Skeletal muscle satellite cell (primary cell): ENCODE measurements around the gene FCRLB.
A peak's percentile ranks its signal among the peaks of the same experiment; 100 is the strongest.
"Not testable (repeated sequence)": the region's sequence is repeated elsewhere in the genome, so short reads cannot be mapped to it uniquely, and the experiment has no call there.

Experiments used
- H3K27me3 ChIP-seq: 2 replicates; pipeline ENCODE4 v1.7.0; 2013; ENCODE audit warnings: low read length; ENCODE audit not compliant: control insufficient read depth, insufficient read depth
- H3K36me3 ChIP-seq: 2 replicates; pipeline ENCODE4 v1.7.0; 2013; ENCODE audit warnings: mild to moderate bottlenecking, control low read depth, low read length; ENCODE audit not compliant: insufficient read depth
- H3K4me1 ChIP-seq: 2 replicates; pipeline ENCODE4 v1.7.0; 2013; ENCODE audit warnings: low read length; ENCODE audit not compliant: control insufficient read depth, insufficient read depth
- H3K4me2 ChIP-seq: 2 replicates; pipeline ENCODE4 v1.7.0; 2013; ENCODE audit warnings: mild to moderate bottlenecking, low read length
- H3K4me3 ChIP-seq: 2 replicates; pipeline ENCODE4 v1.7.0; 2013; ENCODE audit warnings: low read length
- H3K9ac ChIP-seq: 2 replicates; pipeline ENCODE4 v1.7.0; 2013; ENCODE audit warnings: mild to moderate bottlenecking, low read depth, low read length, moderate library complexity
- H3K9me3 ChIP-seq: replicated peaks from 2 replicates; pipeline ENCODE4 v1.7.0; 2013; ENCODE audit warnings: mild to moderate bottlenecking, control low read depth, low read length

FCRLB gene

DNA sequence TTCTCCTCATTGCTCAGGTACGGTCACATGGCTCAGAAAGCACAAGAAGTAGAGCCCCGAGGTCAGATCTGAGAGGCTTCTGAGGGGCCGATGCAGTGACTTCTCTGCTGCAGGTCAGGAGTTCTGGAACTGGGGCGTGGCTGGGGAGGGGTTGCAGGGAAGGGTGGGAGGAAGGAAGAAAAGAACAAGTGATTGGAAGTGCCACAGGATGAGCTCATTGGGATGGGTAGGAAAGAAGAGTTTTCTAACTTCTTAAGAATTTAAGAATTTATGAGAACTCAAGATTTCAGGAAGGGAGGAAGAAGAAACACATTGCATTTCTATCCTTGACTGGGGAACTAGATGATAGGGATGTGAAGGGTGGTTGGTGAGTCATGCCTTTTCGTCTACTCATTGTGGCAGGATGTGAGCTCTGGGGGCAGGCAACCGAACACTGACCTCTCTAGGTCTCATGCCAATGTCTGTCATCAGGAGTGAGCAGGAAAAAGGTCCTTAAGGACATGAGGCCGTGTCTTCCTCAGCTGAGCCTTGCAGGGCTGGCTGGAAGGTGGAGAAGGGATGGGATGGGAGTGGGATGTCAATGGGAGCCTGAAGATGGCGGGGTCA lies 497 bp downstream of the FCRLB start:
- Histone ChIP-seq H3K9me3 (no peaks in the 10 kb centered on the region), H3K4me1 (peaks cover 25% of the 10 kb centered on the region), H3K4me2 (peak overlapping the region; percentile 32), H3K9ac (peak overlapping the region; percentile 14), H3K36me3 (no peaks in the 10 kb centered on the region), H3K27me3 (no peaks in the 10 kb centered on the region), H3K4me3 (peak overlapping the region; percentile 7)

DNA sequence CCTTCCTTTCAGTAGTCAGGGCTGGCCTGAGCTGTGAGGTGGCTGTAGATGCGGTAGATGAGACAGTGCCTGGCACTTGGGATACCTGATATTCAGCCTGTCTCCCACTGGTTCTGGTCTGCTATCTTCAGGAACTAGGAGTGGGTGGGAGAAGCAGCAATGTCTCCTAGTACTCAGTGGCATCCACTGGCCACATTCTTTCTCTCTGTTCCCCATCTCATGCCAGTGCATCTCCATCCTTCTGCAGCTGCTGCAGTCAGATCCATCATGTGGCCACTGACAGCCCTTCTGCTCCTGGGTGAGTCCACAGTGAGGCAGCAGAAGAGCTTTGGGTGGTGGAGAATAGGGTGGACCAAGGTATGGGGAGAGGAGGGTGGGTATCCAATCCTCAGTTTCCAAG lies 1.1 kb downstream of the FCRLB start:
- H3K4me1 ChIP-seq: peaks cover 29% of the 10 kb centered on the region
- no peak overlapping the region for H3K4me3 ChIP-seq
- H3K27me3 ChIP-seq: no peaks in the 10 kb centered on the region

DNA sequence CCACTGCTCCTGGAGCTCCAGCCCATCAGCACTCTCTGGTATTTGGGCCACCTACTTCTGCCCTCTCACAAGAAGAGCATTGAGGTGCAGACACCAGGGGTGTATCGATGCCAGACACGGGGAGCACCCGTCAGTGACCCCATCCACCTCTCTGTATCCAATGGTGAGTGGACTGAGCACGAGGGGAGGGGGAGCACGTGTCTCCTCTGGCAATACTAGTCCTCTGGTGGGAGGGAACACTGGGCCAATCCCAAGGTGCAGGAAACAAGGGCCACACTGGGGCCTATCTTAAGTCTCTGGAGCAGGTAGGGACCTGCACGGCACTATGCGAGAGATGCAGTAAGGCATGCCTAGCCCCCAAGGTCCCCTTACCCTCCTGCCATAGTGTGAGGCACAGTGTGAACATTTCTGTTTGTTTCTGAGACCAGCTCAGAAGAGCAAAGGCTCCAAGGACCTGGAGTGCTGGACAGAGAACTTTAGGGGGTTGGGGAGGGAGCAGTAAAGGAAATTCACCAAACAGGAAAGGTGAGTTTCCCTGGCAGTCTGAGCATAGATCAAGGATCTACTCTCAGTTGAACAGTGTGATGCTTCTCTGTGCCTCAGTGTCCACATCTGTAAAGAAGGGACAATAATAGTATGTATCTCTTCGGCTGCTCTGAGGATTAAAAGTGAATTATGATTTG lies 2.3 kb downstream of the FCRLB start:
- H3K9me3 ChIP-seq: no peaks in the 10 kb centered on the region
- H3K4me1 ChIP-seq: peaks cover 34% of the 10 kb centered on the region

More for the DNA sequence above, 1.1 kb downstream of the FCRLB start:
- Histone ChIP-seq H3K4me2 (peak overlapping the region; percentile 26), H3K9me3 (no peaks in the 10 kb centered on the region), H3K9ac (no peak overlapping the region), H3K36me3 (no peaks in the 10 kb centered on the region)

DNA sequence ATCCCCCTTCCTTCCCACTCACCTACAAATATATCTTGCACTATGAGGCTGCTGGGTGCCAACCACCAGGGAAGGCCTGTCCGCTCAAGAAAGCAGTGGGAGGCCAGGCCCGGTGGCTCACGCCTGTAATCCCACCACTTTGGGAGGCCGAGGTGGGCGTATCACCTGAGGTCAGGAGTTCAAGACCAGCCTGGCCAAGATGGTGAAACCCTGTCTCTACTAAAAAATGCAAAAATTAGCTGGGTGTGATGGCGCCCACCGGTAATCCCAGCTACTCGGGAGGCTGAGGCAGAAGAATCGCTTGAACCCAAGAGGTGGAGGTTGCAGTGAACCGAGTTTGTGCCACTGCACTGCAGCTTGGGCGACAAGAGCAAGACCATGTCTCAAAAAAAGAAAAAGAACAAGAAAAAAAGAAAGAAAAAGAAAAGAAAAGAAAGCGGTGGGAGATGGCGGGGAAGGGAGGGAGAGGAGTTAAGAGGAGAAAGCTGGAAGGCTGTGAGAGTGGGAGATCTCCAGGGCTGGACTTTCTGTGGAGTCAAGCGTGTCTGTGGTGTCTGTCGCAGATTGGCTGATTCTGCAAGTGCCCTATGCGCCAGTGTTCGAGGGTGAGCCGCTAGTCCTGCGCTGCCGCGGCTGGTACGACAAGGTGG lies 4.0 kb downstream of the FCRLB start:
- peak overlapping the region; percentile 84 for H3K9ac ChIP-seq
- not testable (repeated sequence) for H3K27me3 ChIP-seq, H3K9me3 ChIP-seq, H3K36me3 ChIP-seq
- H3K4me1 ChIP-seq: peaks cover 44% of the 10 kb centered on the region
- H3K4me2 ChIP-seq: peak overlapping the region; percentile 90
- H3K4me3 ChIP-seq: peak overlapping the region; percentile 88

More for the DNA sequence above, 2.3 kb downstream of the FCRLB start:
- no peaks in the 10 kb centered on the region for H3K27me3 ChIP-seq
- H3K36me3 ChIP-seq: no peaks in the 10 kb centered on the region
- no peak overlapping the region for H3K4me3 ChIP-seq
- no peak overlapping the region for H3K4me2 ChIP-seq
- H3K9ac ChIP-seq: no peak overlapping the region

DNA sequence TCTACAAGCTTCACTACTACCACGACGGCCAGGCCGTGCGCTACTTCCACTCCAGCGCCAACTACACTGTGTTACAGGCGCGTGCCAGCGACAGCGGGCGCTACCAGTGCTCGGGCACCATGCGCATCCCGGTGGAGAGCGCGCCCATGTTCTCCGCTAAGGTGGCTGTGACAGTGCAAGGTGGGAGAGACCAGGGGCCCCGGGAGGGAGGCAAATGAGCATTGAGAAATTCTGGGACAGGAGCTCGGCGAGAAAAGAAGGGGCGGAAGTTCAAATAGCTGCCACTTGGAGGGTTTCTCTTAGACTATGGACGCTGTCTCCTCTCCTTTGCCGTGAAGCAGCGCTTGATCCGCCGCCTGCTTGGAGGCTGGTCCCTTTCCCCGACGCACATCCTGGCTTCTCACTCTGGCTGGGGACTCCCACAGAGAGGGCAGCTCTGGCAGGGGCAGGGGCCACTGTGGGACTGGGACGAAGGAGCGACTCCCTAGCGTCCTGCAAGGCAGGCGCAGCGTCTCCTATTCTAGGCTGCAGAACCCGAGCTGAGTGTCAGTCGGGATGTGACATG lies 4.6 kb downstream of the FCRLB start:
- no peaks in the 10 kb centered on the region for H3K27me3 ChIP-seq
- H3K4me2 ChIP-seq: peak overlapping the region; percentile 90
- peaks cover 48% of the 10 kb centered on the region for H3K4me1 ChIP-seq
- H3K9me3 ChIP-seq: no peaks in the 10 kb centered on the region
- peak overlapping the region; percentile 88 for H3K4me3 ChIP-seq
- H3K36me3 ChIP-seq: no peaks in the 10 kb centered on the region
- peak overlapping the region; percentile 84 for H3K9ac ChIP-seq

DNA sequence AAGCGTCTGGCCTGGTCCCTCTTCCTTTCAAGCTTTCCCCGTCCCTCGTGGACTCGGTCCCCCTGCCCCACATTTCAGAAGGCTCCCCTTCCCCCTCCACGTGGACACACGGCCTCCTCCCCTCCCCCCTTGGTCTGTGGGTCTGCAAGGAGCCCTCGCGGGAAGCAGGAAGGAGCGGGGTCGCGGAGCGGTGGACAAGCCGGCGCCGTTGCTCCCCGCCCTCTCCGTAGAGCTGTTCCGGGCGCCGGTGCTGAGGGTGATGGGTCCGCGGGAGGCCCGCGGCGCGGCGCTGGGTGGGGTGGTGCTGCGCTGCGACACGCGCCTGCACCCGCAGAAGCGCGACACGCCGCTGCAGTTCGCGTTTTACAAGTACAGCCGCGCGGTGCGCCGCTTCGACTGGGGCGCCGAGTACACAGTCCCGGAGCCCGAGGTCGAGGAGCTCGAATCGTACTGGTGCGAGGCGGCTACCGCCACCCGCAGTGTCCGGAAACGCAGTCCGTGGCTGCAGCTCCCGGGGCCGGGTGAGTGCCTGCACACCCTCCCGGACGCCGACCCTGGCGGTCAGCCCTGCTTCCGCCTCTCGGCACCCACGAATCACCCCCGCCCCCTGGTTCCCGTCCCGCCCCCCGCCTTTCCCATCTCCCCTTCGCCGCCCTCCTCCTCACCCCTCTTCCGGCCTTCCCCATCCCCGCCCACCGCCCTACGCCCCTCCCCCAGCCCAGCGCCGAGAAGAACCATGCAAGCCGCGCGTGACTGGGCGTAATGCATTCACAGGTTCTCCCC lies 5.3 kb downstream of the FCRLB start:
- Histone ChIP-seq H3K4me1 (peaks cover 42% of the 10 kb centered on the region), H3K4me3 (peak overlapping the region; percentile 88), H3K36me3 (no peaks in the 10 kb centered on the region)

DNA sequence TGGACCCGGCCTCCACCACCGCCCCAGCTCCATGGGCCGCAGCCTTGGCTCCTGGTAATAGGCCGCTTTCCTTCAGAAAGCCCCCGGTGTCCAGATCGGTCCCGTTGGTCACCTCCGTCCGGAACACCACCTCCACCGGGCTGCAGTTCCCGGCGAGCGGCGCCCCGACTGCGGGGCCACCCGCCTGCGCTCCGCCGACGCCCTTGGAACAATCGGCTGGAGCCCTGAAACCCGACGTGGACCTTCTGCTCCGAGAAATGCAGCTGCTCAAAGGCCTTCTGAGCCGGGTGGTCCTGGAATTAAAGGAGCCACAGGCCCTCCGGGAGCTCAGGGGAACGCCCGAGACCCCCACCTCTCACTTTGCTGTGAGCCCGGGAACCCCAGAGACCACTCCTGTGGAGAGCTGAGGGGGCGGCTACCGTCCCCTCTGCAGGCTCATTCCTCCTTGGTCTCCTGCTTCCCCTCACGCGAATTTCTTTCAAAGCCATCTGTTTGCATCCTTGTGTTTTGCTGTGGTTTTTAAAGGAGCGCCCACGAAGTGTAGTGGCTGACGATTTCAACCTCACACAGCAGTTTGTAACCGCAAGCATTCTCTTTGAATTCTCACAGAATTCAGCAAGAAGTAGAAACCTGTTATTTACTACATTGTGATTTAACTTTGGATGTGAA lies 6.0 kb downstream of the FCRLB start:
- peak overlapping the region; percentile 92 for H3K9ac ChIP-seq
- peak overlapping the region; percentile 90 for H3K4me2 ChIP-seq
- H3K27me3 ChIP-seq: no peaks in the 10 kb centered on the region
- H3K4me1 ChIP-seq: peaks cover 34% of the 10 kb centered on the region
- H3K9me3 ChIP-seq: no peaks in the 10 kb centered on the region
- H3K4me3 ChIP-seq: peak overlapping the region; percentile 88
- no peaks in the 10 kb centered on the region for H3K36me3 ChIP-seq

More for the DNA sequence above, 5.3 kb downstream of the FCRLB start:
- Histone ChIP-seq H3K9me3 (no peaks in the 10 kb centered on the region), H3K4me2 (peak overlapping the region; percentile 90), H3K27me3 (no peaks in the 10 kb centered on the region), H3K9ac (peak overlapping the region; percentile 92)

DNA sequence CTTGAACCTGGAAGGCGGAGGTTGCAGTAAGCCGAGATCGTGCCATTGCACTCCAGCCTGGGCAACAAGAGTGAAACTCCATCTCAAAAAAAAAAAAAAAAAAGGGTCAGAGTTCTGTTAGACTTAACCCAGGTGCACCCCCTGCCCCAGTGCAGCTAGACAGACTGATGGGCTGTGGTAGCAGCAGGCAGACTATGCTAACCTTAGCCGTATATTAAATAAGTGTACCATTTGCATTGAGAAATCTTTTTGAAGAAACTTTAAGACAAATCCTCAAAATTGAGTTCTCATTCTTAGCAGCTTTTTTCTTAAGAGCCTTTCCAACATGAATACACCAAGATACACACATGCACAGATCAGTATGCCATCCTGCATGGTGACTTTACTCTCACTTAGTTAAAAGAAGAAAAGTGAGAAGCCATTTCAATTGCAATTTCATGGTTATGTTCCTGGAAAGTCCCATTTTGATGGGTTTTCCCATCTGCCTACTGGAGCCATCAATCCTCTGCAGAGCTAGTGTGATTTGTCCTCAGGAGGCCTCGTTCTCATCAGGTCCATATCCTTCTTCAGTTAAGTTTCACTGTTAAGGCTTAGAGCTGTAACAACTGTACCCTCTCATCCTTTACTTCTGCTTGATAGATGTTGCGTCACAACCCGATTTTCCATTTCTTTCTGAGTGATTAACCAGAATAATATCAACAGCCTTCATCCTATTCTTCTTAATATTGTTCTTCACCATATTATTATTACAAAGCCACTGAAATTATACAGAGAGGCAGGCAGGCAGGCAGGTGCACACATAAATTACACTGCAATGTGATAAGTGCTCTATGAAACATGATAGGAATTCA lies 7.3 kb downstream of the FCRLB start:
- H3K4me3 ChIP-seq: no peak overlapping the region
- H3K9ac ChIP-seq: no peak overlapping the region
- no peaks in the 10 kb centered on the region for H3K36me3 ChIP-seq
- H3K9me3 ChIP-seq: no peaks in the 10 kb centered on the region
- H3K4me1 ChIP-seq: peaks cover 38% of the 10 kb centered on the region
- H3K4me2 ChIP-seq: no peak overlapping the region
- H3K27me3 ChIP-seq: no peaks in the 10 kb centered on the region

DNA sequence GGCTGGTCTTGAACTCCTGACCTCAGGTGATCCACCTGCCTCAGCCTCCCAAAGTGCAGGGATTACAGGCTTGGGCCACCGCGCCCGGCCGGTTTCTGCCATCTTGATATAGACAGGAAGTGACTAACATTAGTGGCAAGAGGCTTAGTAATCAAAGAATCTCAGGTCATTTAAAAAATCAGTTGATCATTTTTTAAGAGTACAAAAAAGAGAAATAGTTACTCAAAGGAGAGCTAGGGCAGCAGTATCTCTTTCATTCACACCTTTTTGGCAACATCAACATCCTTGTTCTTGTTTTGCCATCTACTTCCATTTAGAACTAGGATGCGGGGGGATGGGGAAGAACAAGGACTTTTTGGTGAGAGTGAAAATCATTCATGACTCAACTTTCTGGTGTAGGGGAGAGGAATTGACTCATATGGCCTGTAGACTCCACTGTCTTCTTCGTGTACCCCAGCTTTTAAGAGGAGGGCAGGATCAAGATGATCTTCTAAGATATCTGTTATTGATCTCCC lies 8.8 kb downstream of the FCRLB start:
- no peaks in the 10 kb centered on the region for H3K9me3 ChIP-seq
- H3K27me3 ChIP-seq: no peaks in the 10 kb centered on the region
- peak overlapping the region; percentile 48 for H3K4me2 ChIP-seq
- peaks cover 46% of the 10 kb centered on the region for H3K4me1 ChIP-seq
- H3K36me3 ChIP-seq: no peaks in the 10 kb centered on the region
- H3K9ac ChIP-seq: no peak overlapping the region
- H3K4me3 ChIP-seq: peak overlapping the region; percentile 30

DNA sequence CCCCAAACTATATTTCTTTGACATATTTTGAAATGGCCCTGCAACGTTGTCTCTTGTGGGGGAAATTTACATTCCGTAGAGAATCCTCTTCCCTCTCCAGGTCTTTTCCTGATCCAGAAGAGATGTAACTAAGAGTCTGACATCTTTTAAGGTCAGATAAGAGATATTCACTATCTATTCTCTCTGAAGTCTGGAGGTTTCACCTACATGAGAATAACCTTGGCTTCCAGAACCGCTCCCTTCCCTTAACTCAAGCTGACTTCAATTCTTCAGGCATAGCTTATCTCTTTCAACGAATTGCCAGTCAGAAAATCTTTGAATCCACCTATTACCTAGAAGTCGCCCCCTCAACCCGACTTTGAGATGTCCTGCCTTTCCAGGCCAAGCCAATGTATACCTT lies 9.9 kb downstream of the FCRLB start:
- no peaks in the 10 kb centered on the region for H3K36me3 ChIP-seq
- no peak overlapping the region for H3K9ac ChIP-seq
- H3K4me1 ChIP-seq: peaks cover 42% of the 10 kb centered on the region
- no peaks in the 10 kb centered on the region for H3K9me3 ChIP-seq
- H3K4me2 ChIP-seq: no peak overlapping the region
- no peaks in the 10 kb centered on the region for H3K27me3 ChIP-seq
- no peak overlapping the region for H3K4me3 ChIP-seq
